Measurements from ENCODE around the gene JAK3.

Gene JAK3

GRCh38 chr19:17775991-17776803 is 71.6 kb downstream of the JAK3 start:
- TF ChIP-seq, protein P1, sequence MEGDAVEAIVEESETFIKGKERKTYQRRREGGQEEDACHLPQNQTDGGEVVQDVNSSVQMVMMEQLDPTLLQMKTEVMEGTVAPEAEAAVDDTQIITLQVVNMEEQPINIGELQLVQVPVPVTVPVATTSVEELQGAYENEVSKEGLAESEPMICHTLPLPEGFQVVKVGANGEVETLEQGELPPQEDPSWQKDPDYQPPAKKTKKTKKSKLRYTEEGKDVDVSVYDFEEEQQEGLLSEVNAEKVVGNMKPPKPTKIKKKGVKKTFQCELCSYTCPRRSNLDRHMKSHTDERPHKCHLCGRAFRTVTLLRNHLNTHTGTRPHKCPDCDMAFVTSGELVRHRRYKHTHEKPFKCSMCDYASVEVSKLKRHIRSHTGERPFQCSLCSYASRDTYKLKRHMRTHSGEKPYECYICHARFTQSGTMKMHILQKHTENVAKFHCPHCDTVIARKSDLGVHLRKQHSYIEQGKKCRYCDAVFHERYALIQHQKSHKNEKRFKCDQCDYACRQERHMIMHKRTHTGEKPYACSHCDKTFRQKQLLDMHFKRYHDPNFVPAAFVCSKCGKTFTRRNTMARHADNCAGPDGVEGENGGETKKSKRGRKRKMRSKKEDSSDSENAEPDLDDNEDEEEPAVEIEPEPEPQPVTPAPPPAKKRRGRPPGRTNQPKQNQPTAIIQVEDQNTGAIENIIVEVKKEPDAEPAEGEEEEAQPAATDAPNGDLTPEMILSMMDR (IDR thresholded peaks at IDR 0.05; ENCODE audit: insufficient read depth, low read length, missing control alignments): no peak
- no peak overlapping the region for H3K4me3 ChIP-seq (ENCODE audit: low read depth, low read length)
- no peak for DNase-seq (ENCODE audit: low read depth, low spot score)
- POLR2A ChIA-PET: no interaction called here
- CTCF ChIA-PET: interaction anchor here (1.0 to 2.5 kb wide), 6 partner anchors 10 to 280 kb away, joined by 3 to 16 read pairs (median 4); no protein-coding TSS in a partner anchor

DNA sequence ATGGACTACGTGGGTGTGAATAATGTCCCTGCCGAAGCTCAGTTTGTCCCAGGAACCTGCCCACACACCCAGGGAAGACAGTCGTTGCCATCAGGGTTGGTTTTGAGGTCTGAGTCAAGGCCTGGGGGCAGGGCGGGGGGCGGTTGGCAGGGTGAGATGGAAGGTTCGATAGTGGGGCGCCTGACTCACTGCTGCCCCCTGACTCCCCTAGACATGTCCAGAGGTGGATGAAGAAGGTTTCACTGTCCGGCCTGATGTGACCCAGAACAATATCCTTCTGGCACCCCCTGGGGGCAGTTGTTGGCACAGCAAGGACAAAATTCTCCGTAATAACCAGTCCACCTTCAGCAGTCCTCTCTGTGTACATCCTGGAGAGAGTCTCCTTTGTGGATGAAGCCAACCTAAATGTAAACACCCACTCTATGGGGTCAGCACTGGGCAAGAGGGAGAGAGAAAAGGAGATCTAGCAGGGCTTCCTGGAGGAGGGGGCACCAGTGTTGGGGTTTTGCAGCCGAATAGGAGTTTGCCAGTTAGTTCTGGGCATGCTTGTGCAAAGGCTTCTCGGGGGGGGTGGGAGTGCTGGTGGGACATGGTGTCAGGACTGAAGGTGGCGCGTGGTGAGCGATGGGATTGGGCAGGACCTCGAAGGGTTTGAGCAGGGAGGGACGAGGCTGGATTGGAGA is 72.4 kb downstream of the JAK3 start:
- POLR2A ChIA-PET: no interaction called here
- TF ChIP-seq, protein P1 (IDR thresholded peaks at IDR 0.05; ENCODE audit: insufficient read depth, low read length, missing control alignments): peak; percentile 63
- DNase-seq (ENCODE audit: low read depth, low spot score): no peak
- H3K4me3 ChIP-seq (ENCODE audit: low read depth, low read length): no peak overlapping the region
- CTCF ChIA-PET: interaction anchor here (0.7 to 2.5 kb wide), 8 partner anchors 9 to 279 kb away, joined by 3 to 16 read pairs (median 4); no protein-coding TSS in a partner anchor

All from AG04449 (cell line).